Mesenchymal stem cell (in vitro differentiated cells and primary cell): Measurements from ENCODE around the gene SPATA22.
"Not testable (repeated sequence)": the region's sequence is repeated elsewhere in the genome, so short reads cannot be mapped to it uniquely, and the experiment has no call there.

Source experiments
- DNase-seq: peaks from one replicate; pipeline ENCODE4 v3.0.0-alpha.2; 2013
- H2AFZ ChIP-seq: one replicate; pipeline ENCODE4 v1.6.1; 2013; ENCODE audit warnings: low read depth, mild to moderate bottlenecking, control low read depth, inconsistent platforms, low read length, moderate library complexity
- H2AK5ac ChIP-seq: 2 replicates; pipeline ENCODE4 v1.6.1; 2013; ENCODE audit warnings: low read length, moderate library complexity, mild to moderate bottlenecking, inconsistent platforms; ENCODE audit not compliant: severe bottlenecking
- H2BK120ac ChIP-seq: one replicate; pipeline ENCODE4 v1.6.1; 2013; ENCODE audit warnings: low read depth, mild to moderate bottlenecking, inconsistent platforms, low read length, moderate library complexity
- H2BK12ac ChIP-seq, 2 experiments: one replicate each; pipeline ENCODE4 v1.6.1; 2013; ENCODE audit warnings: inconsistent platforms in 2 of 2, low read length in 2 of 2, mild to moderate bottlenecking in 2 of 2, moderate library complexity in 2 of 2, control low read depth in 1 of 2
- H2BK15ac ChIP-seq: one replicate; pipeline ENCODE4 v1.6.1; 2013; ENCODE audit warnings: mild to moderate bottlenecking, low read depth, inconsistent platforms; ENCODE audit not compliant: poor library complexity, severe bottlenecking
- H2BK5ac ChIP-seq: 2 replicates; pipeline ENCODE4 v1.6.1; 2013; ENCODE audit warnings: low read depth, mild to moderate bottlenecking, low read length, control low read depth, inconsistent platforms; ENCODE audit not compliant: poor library complexity, severe bottlenecking
- H3K14ac ChIP-seq, 2 experiments: one replicate each; pipeline ENCODE4 v1.6.1; 2013; ENCODE audit warnings: inconsistent platforms in 2 of 2, low read length in 2 of 2, control low read depth in 1 of 2, mild to moderate bottlenecking in 1 of 2, moderate library complexity in 1 of 2
- H3K18ac ChIP-seq, 2 experiments: one replicate each; pipeline ENCODE4 v1.6.1; 2013; ENCODE audit warnings: inconsistent platforms in 2 of 2, low read length in 2 of 2, control low read depth in 1 of 2, low read depth in 1 of 2, mild to moderate bottlenecking in 1 of 2
- H3K23ac ChIP-seq, 2 experiments: one replicate each; pipeline ENCODE4 v1.6.1; 2013; ENCODE audit warnings: inconsistent platforms in 2 of 2, low read length in 2 of 2, mild to moderate bottlenecking in 2 of 2, moderate library complexity in 2 of 2, control low read depth in 1 of 2
- H3K27ac ChIP-seq: 2 replicates; pipeline ENCODE4 v1.5.1; 2013; ENCODE audit warnings: mild to moderate bottlenecking, moderate library complexity, low read length, control low read depth, inconsistent platforms; ENCODE audit not compliant: poor library complexity, severe bottlenecking
- H3K27me3 ChIP-seq, 2 experiments: 2 replicates each; pipeline versions ENCODE4 v1.6.1 to v1.7.0; 2013; ENCODE audit warnings: low read length in 2 of 2, mild to moderate bottlenecking in 2 of 2, moderate library complexity in 2 of 2, control low read depth in 1 of 2, inconsistent platforms in 1 of 2; ENCODE audit not compliant: control insufficient read depth in 1 of 2, insufficient read depth in 1 of 2
- H3K36me3 ChIP-seq, 2 experiments: 2 replicates each; pipeline versions ENCODE4 v1.6.1 to v1.7.0; 2013; ENCODE audit warnings: low read length in 2 of 2, control low read depth in 1 of 2, inconsistent platforms in 1 of 2, low read depth in 1 of 2, mild to moderate bottlenecking in 1 of 2; ENCODE audit not compliant: insufficient read depth in 2 of 2, control insufficient read depth in 1 of 2
- H3K4ac ChIP-seq, 2 experiments: one replicate each; pipeline ENCODE4 v1.6.1; 2013; ENCODE audit warnings: inconsistent platforms in 2 of 2, low read length in 2 of 2, mild to moderate bottlenecking in 2 of 2, moderate library complexity in 2 of 2, control low read depth in 1 of 2, low read depth in 1 of 2
- H3K4me1 ChIP-seq: 2 replicates; pipeline ENCODE4 v1.6.1; 2013; ENCODE audit warnings: low read depth, low read length, control low read depth; ENCODE audit not compliant: control insufficient read depth, insufficient read depth
- H3K4me2 ChIP-seq: 2 replicates; pipeline ENCODE4 v1.6.1; 2013; ENCODE audit warnings: low read length, mild to moderate bottlenecking, inconsistent platforms; ENCODE audit not compliant: poor library complexity, severe bottlenecking
- H3K4me3 ChIP-seq, 2 experiments: 2 replicates each; pipeline versions ENCODE4 v1.5.1 to v1.7.0; 2013; ENCODE audit warnings: low read length in 2 of 2, mild to moderate bottlenecking in 2 of 2, control low read depth in 1 of 2, low read depth in 1 of 2; ENCODE audit not compliant: insufficient read depth in 1 of 2
- H3K79me1 ChIP-seq: replicated peaks from 2 replicates; pipeline ENCODE4 v1.6.1; 2013; ENCODE audit warnings: mild to moderate bottlenecking, control low read depth, low read length, inconsistent platforms; ENCODE audit not compliant: poor library complexity, severe bottlenecking
- H3K9ac ChIP-seq: 2 replicates; pipeline ENCODE4 v1.7.0; 2013; ENCODE audit warnings: mild to moderate bottlenecking, low read length, moderate library complexity
- H3K9me3 ChIP-seq: 2 replicates; pipeline ENCODE4 v1.7.0; 2013; ENCODE audit warnings: mild to moderate bottlenecking, low read length; ENCODE audit not compliant: control insufficient read depth
- H4K8ac ChIP-seq: one replicate; pipeline ENCODE4 v1.6.1; 2013; ENCODE audit warnings: inconsistent platforms, mild to moderate bottlenecking, low read length, moderate library complexity
- H4K91ac ChIP-seq: one replicate; pipeline ENCODE4 v1.6.1; 2013; ENCODE audit warnings: mild to moderate bottlenecking, low read length, inconsistent platforms
- WGBS: methylation state at CpG from one replicate; pipeline ENCODE4 v1.1.7; 2013; ENCODE audit warnings: mixed read lengths; 5-methylcytosine and 5-hydroxymethylcytosine counted together

SPATA22 gene

GRCh38 chr17:3401786-3402185 lies 69.8 kb downstream of the SPATA22 start:
- Histone ChIP-seq H3K18ac (no peak overlapping the region), H2AK5ac (no peak overlapping the region), H2AFZ (no peak overlapping the region), H3K4me1 (no peaks in the 10 kb centered on the region), H3K14ac (no peak overlapping the region), H3K23ac (no peak overlapping the region), H2BK12ac (no peak overlapping the region), H3K9ac (no peak overlapping the region), H4K91ac (no peak overlapping the region), H2BK15ac (no peak overlapping the region), H3K36me3 (no peaks in the 10 kb centered on the region), H3K27me3 (no peaks in the 10 kb centered on the region), H2BK5ac (no peak overlapping the region), H3K79me1 (no peaks in the 10 kb centered on the region), H2BK120ac (no peak overlapping the region), H3K4me2 (no peak overlapping the region), H3K4me3 (no peak overlapping the region), H3K27ac (no peak overlapping the region), H3K9me3 (peaks cover 7% of the 10 kb centered on the region), H4K8ac (no peak overlapping the region), H3K4ac (no peak overlapping the region)
- no CpG with 5 or more reads among the region's 2 CpGs for WGBS
- no peak for DNase-seq

GRCh38 chr17:3400055-3400454 lies 71.6 kb downstream of the SPATA22 start:
- H3K9ac ChIP-seq = no peak overlapping the region
- H3K9me3 ChIP-seq = no peaks in the 10 kb centered on the region
- H2AFZ ChIP-seq = no peak overlapping the region
- H4K91ac ChIP-seq = no peak overlapping the region
- no peak overlapping the region for H2AK5ac ChIP-seq
- H3K18ac ChIP-seq = no peak overlapping the region
- H3K14ac ChIP-seq = no peak overlapping the region
- H3K27ac ChIP-seq = no peak overlapping the region
- H4K8ac ChIP-seq = no peak overlapping the region
- H3K4ac ChIP-seq = no peak overlapping the region
- H3K23ac ChIP-seq = no peak overlapping the region
- H3K27me3 ChIP-seq = no peaks in the 10 kb centered on the region
- H2BK15ac ChIP-seq = no peak overlapping the region
- H2BK120ac ChIP-seq = no peak overlapping the region
- no peak overlapping the region for H2BK12ac ChIP-seq
- no peak for DNase-seq
- no peaks in the 10 kb centered on the region for H3K4me1 ChIP-seq
- no peak overlapping the region for H2BK5ac ChIP-seq
- H3K4me3 ChIP-seq = no peak overlapping the region
- no peaks in the 10 kb centered on the region for H3K79me1 ChIP-seq
- 67% methylated on average over 6 of the region's 6 CpGs for WGBS
- H3K36me3 ChIP-seq = no peaks in the 10 kb centered on the region
- no peak overlapping the region for H3K4me2 ChIP-seq

- no CpG with 5 or more reads among the region's 1 CpG for WGBS
- Histone ChIP-seq H3K27ac (no peak within 1 kb of the TSS), H3K36me3 (no peaks in the 10 kb centered on the region), H3K18ac (no peak within 1 kb of the TSS), H4K8ac (no peak within 1 kb of the TSS), H3K9ac (no peak within 1 kb of the TSS), H2AFZ (no peak within 1 kb of the TSS), H3K9me3 (no peaks in the 10 kb centered on the region), H3K4ac (no peak within 1 kb of the TSS), H4K91ac (no peak within 1 kb of the TSS), H3K27me3 (no peaks in the 10 kb centered on the region), H2BK15ac (no peak within 1 kb of the TSS), H2BK120ac (no peak within 1 kb of the TSS), H2AK5ac (no peak within 1 kb of the TSS), H3K4me3 (no peak within 1 kb of the TSS), H3K4me1 (no peaks in the 10 kb centered on the region), H2BK12ac (no peak within 1 kb of the TSS), H3K23ac (no peak within 1 kb of the TSS), H2BK5ac (no peak within 1 kb of the TSS), H3K14ac (no peak within 1 kb of the TSS), H3K79me1 (no peaks in the 10 kb centered on the region), H3K4me2 (no peak within 1 kb of the TSS)
- DNase-seq = no peak
Measured at GRCh38 chr17:3398310-3398709, 73.3 kb downstream of the SPATA22 start, which contains the start of gene OR1E1. Gene OR1E1, minus strand, starts transcription at chr17:3398410. Its CDS starts 0 bp downstream, at chr17:3398410.

- not testable (repeated sequence) for H3K14ac ChIP-seq, H4K91ac ChIP-seq, H3K4ac ChIP-seq, H3K9ac ChIP-seq, H3K27ac ChIP-seq, H4K8ac ChIP-seq, H3K36me3 ChIP-seq, H2BK120ac ChIP-seq, H3K18ac ChIP-seq, H3K79me1 ChIP-seq, H3K4me2 ChIP-seq, H2BK15ac ChIP-seq, H3K23ac ChIP-seq, H3K4me1 ChIP-seq, H2AK5ac ChIP-seq, DNase-seq, H3K4me3 ChIP-seq, H2BK12ac ChIP-seq, H3K27me3 ChIP-seq, H2AFZ ChIP-seq, H3K9me3 ChIP-seq, H2BK5ac ChIP-seq
- whole genome bisulfite sequencing = 51% methylated on average over 7 of the region's 7 CpGs
Measured at GRCh38 chr17:3397801-3398200, 73.8 kb downstream of the SPATA22 start.
